ENCODE data around the gene NAT9. TPM values are rescaled to one million over a fixed set of nuclear protein-coding genes. Genes with fewer than 3 reads are reported as not detected.

Gene NAT9
- total RNA-seq, 1 experiment from 2014 or later = 63.5 TPM

DNA sequence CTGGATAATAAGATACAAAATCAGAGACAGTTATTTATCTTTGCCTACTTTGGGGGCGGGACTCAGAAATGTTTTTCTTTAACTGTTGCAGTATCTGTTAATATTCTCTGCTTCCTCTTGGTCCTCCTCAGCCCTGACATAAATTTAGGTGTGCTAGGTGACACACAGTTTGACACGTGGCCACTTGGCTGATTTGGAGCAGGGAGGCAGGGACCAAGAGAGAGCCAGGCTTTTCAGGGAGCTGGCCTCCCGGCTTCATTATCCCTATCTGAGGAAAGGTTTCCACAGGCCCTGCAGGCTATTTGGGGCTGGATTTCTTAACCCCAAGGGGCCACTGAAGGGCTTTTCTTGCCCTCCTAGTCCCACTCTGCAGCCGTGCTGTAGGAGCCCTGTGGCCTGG lies 20.1 kb upstream of the NAT9 start:
- no peak overlapping the region for H2BK120ac ChIP-seq (ENCODE audit: low read depth, low read length, poor library complexity, severe bottlenecking)
- H2BK20ac ChIP-seq (ENCODE audit: low read depth, low read length, poor library complexity, severe bottlenecking) = no peak overlapping the region
- no peak overlapping the region for H2BK5ac ChIP-seq (ENCODE audit: insufficient read length, low read length)
- H3K9me3 ChIP-seq (ENCODE audit: control insufficient read depth, low read depth, low read length) = no peaks in the 10 kb centered on the region
- H3K9ac ChIP-seq (ENCODE audit: extremely low read depth, insufficient read length, low read length) = no peak overlapping the region
- H3K4me1 ChIP-seq (ENCODE audit: insufficient read depth, low read length) = no peaks in the 10 kb centered on the region
- no peak overlapping the region for H2AK5ac ChIP-seq (ENCODE audit: insufficient read length, low read length)
- H3K27me3 ChIP-seq (ENCODE audit: insufficient read depth, low read length) = no peaks in the 10 kb centered on the region
- no peak overlapping the region for H2AFZ ChIP-seq (ENCODE audit: low read length)
- no peaks in the 10 kb centered on the region for H3K23me2 ChIP-seq (ENCODE audit: insufficient read length, low read depth, low read length, poor library complexity, severe bottlenecking)
- H4K91ac ChIP-seq (ENCODE audit: insufficient read length, low read depth, low read length) = no peak overlapping the region
- H4K5ac ChIP-seq (ENCODE audit: insufficient read length, low read depth, low read length) = no peak overlapping the region
- H3K27ac ChIP-seq (ENCODE audit: insufficient read length, low read depth, low read length) = no peak overlapping the region
- H3K27ac Mint-ChIP-seq = no peak overlapping the region
- no peaks in the 10 kb centered on the region for H3K79me2 ChIP-seq (ENCODE audit: insufficient read depth, low read length)
- no peak overlapping the region for H3K56ac ChIP-seq (ENCODE audit: insufficient read length, low read depth, low read length)
- H3K4me2 ChIP-seq (ENCODE audit: insufficient read depth, insufficient read length, low read length) = no peak overlapping the region
- WGBS (ENCODE audit: extremely low coverage, insufficient read length, low lambda C conversion rate) = no CpG with 5 or more reads among the region's 4 CpGs
- H3T11ph ChIP-seq (ENCODE audit: low read length) = no peak overlapping the region
- H4K8ac ChIP-seq (replicated peaks; ENCODE audit: insufficient read length, low read depth, low read length) = no peak overlapping the region
- H4K20me1 ChIP-seq (ENCODE audit: control insufficient read depth, insufficient read depth, insufficient read length) = no peaks in the 10 kb centered on the region
- H3K14ac ChIP-seq (ENCODE audit: insufficient read depth, low read length) = no peak overlapping the region
- H3K36me3 Mint-ChIP-seq (ENCODE audit: insufficient read depth in 1 of 3, low read depth in 3 of 3) = peaks cover 9 to 54% (median 50%) of the 10 kb centered on the region in 3 experiments; a peak in 6 of 7 replicates
- TF ChIP-seq, protein P1, sequence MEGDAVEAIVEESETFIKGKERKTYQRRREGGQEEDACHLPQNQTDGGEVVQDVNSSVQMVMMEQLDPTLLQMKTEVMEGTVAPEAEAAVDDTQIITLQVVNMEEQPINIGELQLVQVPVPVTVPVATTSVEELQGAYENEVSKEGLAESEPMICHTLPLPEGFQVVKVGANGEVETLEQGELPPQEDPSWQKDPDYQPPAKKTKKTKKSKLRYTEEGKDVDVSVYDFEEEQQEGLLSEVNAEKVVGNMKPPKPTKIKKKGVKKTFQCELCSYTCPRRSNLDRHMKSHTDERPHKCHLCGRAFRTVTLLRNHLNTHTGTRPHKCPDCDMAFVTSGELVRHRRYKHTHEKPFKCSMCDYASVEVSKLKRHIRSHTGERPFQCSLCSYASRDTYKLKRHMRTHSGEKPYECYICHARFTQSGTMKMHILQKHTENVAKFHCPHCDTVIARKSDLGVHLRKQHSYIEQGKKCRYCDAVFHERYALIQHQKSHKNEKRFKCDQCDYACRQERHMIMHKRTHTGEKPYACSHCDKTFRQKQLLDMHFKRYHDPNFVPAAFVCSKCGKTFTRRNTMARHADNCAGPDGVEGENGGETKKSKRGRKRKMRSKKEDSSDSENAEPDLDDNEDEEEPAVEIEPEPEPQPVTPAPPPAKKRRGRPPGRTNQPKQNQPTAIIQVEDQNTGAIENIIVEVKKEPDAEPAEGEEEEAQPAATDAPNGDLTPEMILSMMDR (conservative IDR thresholded peaks at IDR 0.05) = no peak
- H3K79me1 ChIP-seq (ENCODE audit: insufficient read depth, low read depth, low read length, poor library complexity, severe bottlenecking) = no peaks in the 10 kb centered on the region
- no peak overlapping the region for H3K4me3 Mint-ChIP-seq
- no peaks in the 10 kb centered on the region for H3K27me3 Mint-ChIP-seq (ENCODE audit: low read depth)
- H2BK15ac ChIP-seq (ENCODE audit: low read depth, low read length) = no peak overlapping the region
- no peak for DNase-seq
- H3K9me3 Mint-ChIP-seq = no peaks in the 10 kb centered on the region
- H3K18ac ChIP-seq (ENCODE audit: insufficient read length, low read depth, low read length) = no peak overlapping the region
- H3K23ac ChIP-seq (ENCODE audit: insufficient read length, low read depth, low read length) = no peak overlapping the region
- no peak overlapping the region for H2BK12ac ChIP-seq (ENCODE audit: insufficient read length, low read depth, low read length)
- H3K4ac ChIP-seq (ENCODE audit: low read depth, low read length) = no peak overlapping the region
- no peaks in the 10 kb centered on the region; a peak in 1 of 4 replicates for H3K4me1 Mint-ChIP-seq
